Measurements from ENCODE around the gene ZNF575.

The ZNF575 gene

GRCh38 chr19:43555185-43555770 is 22.3 kb downstream of the ZNF575 start:
- peak; percentile 97 for TF ChIP-seq CTCF (IDR thresholded peaks at IDR 0.05; ENCODE audit: low read depth, low read length)
- H3K4me3 ChIP-seq (ENCODE audit: low read depth, low read length) = no peak overlapping the region

GRCh38 chr19:43560687-43561086 is 27.7 kb downstream of the ZNF575 start:
- H3K4me3 ChIP-seq (ENCODE audit: low read depth, low read length) = no peak overlapping the region
- TF ChIP-seq CTCF (IDR thresholded peaks at IDR 0.05; ENCODE audit: low read depth, low read length) = no peak

GRCh38 chr19:43561139-43561970 is 28.4 kb downstream of the ZNF575 start:
- H3K4me3 ChIP-seq (ENCODE audit: low read depth, low read length) = no peak overlapping the region
- TF ChIP-seq CTCF (IDR thresholded peaks at IDR 0.05; ENCODE audit: low read depth, low read length) = no peak

GRCh38 chr19:43562226-43562697 is 29.3 kb downstream of the ZNF575 start:
- no peak for TF ChIP-seq CTCF (IDR thresholded peaks at IDR 0.05; ENCODE audit: low read depth, low read length)
- H3K4me3 ChIP-seq (ENCODE audit: low read depth, low read length) = no peak overlapping the region

- H3K4me3 ChIP-seq (ENCODE audit: low read depth, low read length) = no peak overlapping the region
- TF ChIP-seq CTCF (IDR thresholded peaks at IDR 0.05; ENCODE audit: low read depth, low read length) = no peak
These were observed 29.8 kb downstream of the ZNF575 start for GRCh38 chr19:43562698-43563241.

GRCh38 chr19:43563816-43564457 is 30.9 kb downstream of the ZNF575 start:
- TF ChIP-seq CTCF (IDR thresholded peaks at IDR 0.05; ENCODE audit: low read depth, low read length) = no peak
- H3K4me3 ChIP-seq (ENCODE audit: low read depth, low read length) = no peak overlapping the region
